HEK293 (cell line): ENCODE measurements around the gene CYP2E1.

Experiments
- CTCF ChIA-PET: fragments of 350-600 bp; formaldehyde crosslinking; extraction: SDS; loops from one replicate; lab custom pipeline; 2021; ENCODE audit warnings: antibody characterized with exemption; lab: Yijun Ruan, JAX
- POLR2A ChIA-PET: fragments of 300-600 bp; formaldehyde crosslinking; extraction: SDS; loops from one replicate; lab custom pipeline; 2020; ENCODE audit warnings: antibody characterized with exemption, inconsistent platforms; lab: Yijun Ruan, JAX
- H3K27ac ChIP-seq: fragments of 200-500 bp; sonication (Bioruptor generic); 2 replicates; pipeline ENCODE4 v1.5.1; 2014; ENCODE audit warnings: low read depth, low read length, control low read depth, inconsistent platforms; ENCODE audit errors: extremely low read depth
- H3K36me3 ChIP-seq, 2 experiments: fragments of 200-500 bp in 1 of 2; sonication (Bioruptor generic) in 1 of 2; 1 replicate in 1 of 2; 2 replicates in 1 of 2; pipeline ENCODE4 v1.5.1; 2014 to 2017; ENCODE audit warnings: inconsistent platforms in 2 of 2, low read length in 2 of 2; ENCODE audit not compliant: control insufficient read depth in 2 of 2, insufficient read depth in 1 of 2
- H3K4me1 ChIP-seq: fragments of 200-500 bp; sonication (Bioruptor generic); 2 replicates; pipeline ENCODE4 v1.5.1; 2014; ENCODE audit warnings: mild to moderate bottlenecking, low read length, inconsistent platforms; ENCODE audit not compliant: control insufficient read depth, insufficient read depth
- H3K4me3 ChIP-seq: 2 replicates; pipeline ENCODE4 v1.5.1; 2011; ENCODE audit warnings: low read depth, mild to moderate bottlenecking, control low read depth, low read length, moderate library complexity
- H3K9me3 ChIP-seq: fragments of 200-500 bp; sonication (Bioruptor generic); 2 replicates; pipeline ENCODE4 v1.5.1; 2014; ENCODE audit warnings: low read depth, low read length, inconsistent platforms; ENCODE audit not compliant: control insufficient read depth, insufficient read depth
- GFI1B ChIP-seq: fragments of 450-650 bp; formaldehyde crosslinking; IDR thresholded peaks from 2 replicates; pipeline ENCODE4 v1.5.1; 2016; ENCODE audit warnings: missing biosample characterization, missing genetic modification characterization
- HIC1 ChIP-seq: fragments of 450-650 bp; formaldehyde crosslinking; IDR thresholded peaks from 2 replicates; pipeline ENCODE4 v1.5.1; 2016; ENCODE audit warnings: missing biosample characterization, missing genetic modification characterization
- PRDM10 ChIP-seq: fragments of 450-650 bp; formaldehyde crosslinking; IDR thresholded peaks from 2 replicates; pipeline ENCODE4 v1.5.1; 2016; ENCODE audit warnings: missing biosample characterization, missing genetic modification characterization
- ZBTB1 ChIP-seq: fragments of 450-650 bp; formaldehyde crosslinking; IDR thresholded peaks from 2 replicates; pipeline ENCODE4 v1.5.1; 2016; ENCODE audit warnings: missing biosample characterization, missing genetic modification characterization
- ZBTB11 ChIP-seq: fragments of 450-650 bp; formaldehyde crosslinking; conservative IDR thresholded peaks from 2 replicates; pipeline ENCODE4 v1.5.1; 2016; ENCODE audit warnings: low read depth, missing biosample characterization, missing genetic modification characterization
- ZBTB21 ChIP-seq: fragments of 450-650 bp; formaldehyde crosslinking; IDR thresholded peaks from 2 replicates; pipeline ENCODE4 v1.5.1; 2017; ENCODE audit warnings: missing biosample characterization, missing genetic modification characterization
- ZNF121 ChIP-seq: fragments of 450-650 bp; formaldehyde crosslinking; IDR thresholded peaks from 2 replicates; pipeline ENCODE4 v1.5.1; 2016; ENCODE audit warnings: missing biosample characterization, missing genetic modification characterization
- ZNF202 ChIP-seq: fragments of 450-650 bp; formaldehyde crosslinking; IDR thresholded peaks from 2 replicates; pipeline ENCODE4 v1.5.1; 2016; ENCODE audit warnings: missing biosample characterization, missing genetic modification characterization, borderline replicate concordance
- ZNF341 ChIP-seq: fragments of 450-650 bp; formaldehyde crosslinking; IDR thresholded peaks from 2 replicates; pipeline ENCODE4; 2016; ENCODE audit warnings: low read depth, missing biosample characterization, missing genetic modification characterization
- ZNF488 ChIP-seq: fragments of 450-650 bp; formaldehyde crosslinking; IDR thresholded peaks from 2 replicates; pipeline ENCODE4 v1.5.1; 2016; ENCODE audit warnings: missing biosample characterization, missing genetic modification characterization
- ZNF510 ChIP-seq: fragments of 450-650 bp; formaldehyde crosslinking; IDR thresholded peaks from 2 replicates; pipeline ENCODE4 v1.5.1; 2018; ENCODE audit warnings: mild to moderate bottlenecking, missing genetic modification characterization, missing biosample characterization; ENCODE audit not compliant: insufficient replicate concordance
- ZNF518A ChIP-seq: fragments of 450-650 bp; formaldehyde crosslinking; conservative IDR thresholded peaks from 2 replicates; pipeline ENCODE4 v1.5.1; 2016; ENCODE audit warnings: low read depth, missing biosample characterization, missing genetic modification characterization
- ZNF530 ChIP-seq: fragments of 450-650 bp; formaldehyde crosslinking; IDR thresholded peaks from 2 replicates; pipeline ENCODE4 v1.5.1; 2016; ENCODE audit warnings: low read depth, missing biosample characterization, missing genetic modification characterization
- ZNF544 ChIP-seq: fragments of 450-650 bp; formaldehyde crosslinking; IDR thresholded peaks from 2 replicates; pipeline ENCODE4 v1.5.0; 2017; ENCODE audit warnings: missing biosample characterization, missing genetic modification characterization
- ZNF561 ChIP-seq: fragments of 450-650 bp; IDR thresholded peaks from 2 replicates; pipeline ENCODE4 v1.5.1; 2018; ENCODE audit warnings: missing biosample characterization, missing genetic modification characterization, borderline replicate concordance
- ZNF639 ChIP-seq: fragments of 450-650 bp; formaldehyde crosslinking; IDR thresholded peaks from 2 replicates; pipeline ENCODE4 v1.5.1; 2016; ENCODE audit warnings: missing biosample characterization, missing genetic modification characterization
- ZNF692 ChIP-seq: fragments of 450-650 bp; formaldehyde crosslinking; IDR thresholded peaks from 2 replicates; pipeline ENCODE4 v1.5.1; 2016; ENCODE audit warnings: missing biosample characterization, missing genetic modification characterization

CYP2E1 gene

GRCh38 chr10:133527771-133528271, 658 bp downstream of the CYP2E1 start:
- H3K4me3 ChIP-seq, result no peak overlapping the region
- H3K9me3 ChIP-seq, result no peaks in the 10 kb centered on the region
- ChIA-PET CTCF (no interaction called here), POLR2A (no interaction called here)
- no peak overlapping the region for H3K27ac ChIP-seq
- H3K4me1 ChIP-seq, result no peaks in the 10 kb centered on the region
- H3K36me3 ChIP-seq, result no peaks in the 10 kb centered on the region
- TF ChIP-seq ZNF544 (tag by site-specific recombination) (no peak), ZBTB1 (no peak), ZNF561 (no peak), ZNF518A (tag by site-specific recombination) (no peak), ZNF692 (tag by site-specific recombination) (no peak), ZBTB11 (tag by site-specific recombination) (no peak), ZNF488 (tag by site-specific recombination) (no peak), ZNF121 (tag by site-specific recombination) (no peak), ZNF510 (tag by site-specific recombination) (no peak), HIC1 (tag by site-specific recombination) (no peak), PRDM10 (tag by site-specific recombination) (no peak), ZNF202 (tag by site-specific recombination) (no peak), ZNF639 (tag by site-specific recombination) (no peak), ZNF341 (tag by site-specific recombination) (no peak), GFI1B (no peak), ZNF530 (tag by site-specific recombination) (no peak), ZBTB21 (no peak)
